ENCODE data around the gene PLCH2. TPM values are rescaled to one million over a fixed set of nuclear protein-coding genes. Genes with fewer than 3 reads are reported as not detected.
A peak's percentile ranks its signal among the peaks of the same experiment; 100 is the strongest.

Gene PLCH2
- total RNA-seq, 4 donors from 2014 or later = 0.29 to 2.2 (median 0.76) TPM

- H3K4me1 ChIP-seq = peaks cover 0 to 2% of the 10 kb centered on the region in 2 donors
- no peaks in the 10 kb centered on the region for H3K36me3 ChIP-seq
- H3K27ac ChIP-seq = no peak overlapping the region
- H3K4me3 ChIP-seq (replicated peaks in 1 of 3) = no peak overlapping the region
- no peaks in the 10 kb centered on the region for H3K9me3 ChIP-seq
- WGBS, 2 donors = 67 to 83% methylated on average over 21 to 23 of the region's 25 CpGs
- TF ChIP-seq POLR2A (IDR thresholded peaks at IDR 0.05) (no peak), CTCF (IDR thresholded peaks at IDR 0.05) (no peak)
- DNase-seq = no peak
- H3K27me3 ChIP-seq = no peaks in the 10 kb centered on the region
- intact Hi-C loops (cut with DNase I) = no loop called here
Measured at GRCh38 chr1:2469103-2469940, 6.8 kb upstream of the PLCH2 start.

DNA sequence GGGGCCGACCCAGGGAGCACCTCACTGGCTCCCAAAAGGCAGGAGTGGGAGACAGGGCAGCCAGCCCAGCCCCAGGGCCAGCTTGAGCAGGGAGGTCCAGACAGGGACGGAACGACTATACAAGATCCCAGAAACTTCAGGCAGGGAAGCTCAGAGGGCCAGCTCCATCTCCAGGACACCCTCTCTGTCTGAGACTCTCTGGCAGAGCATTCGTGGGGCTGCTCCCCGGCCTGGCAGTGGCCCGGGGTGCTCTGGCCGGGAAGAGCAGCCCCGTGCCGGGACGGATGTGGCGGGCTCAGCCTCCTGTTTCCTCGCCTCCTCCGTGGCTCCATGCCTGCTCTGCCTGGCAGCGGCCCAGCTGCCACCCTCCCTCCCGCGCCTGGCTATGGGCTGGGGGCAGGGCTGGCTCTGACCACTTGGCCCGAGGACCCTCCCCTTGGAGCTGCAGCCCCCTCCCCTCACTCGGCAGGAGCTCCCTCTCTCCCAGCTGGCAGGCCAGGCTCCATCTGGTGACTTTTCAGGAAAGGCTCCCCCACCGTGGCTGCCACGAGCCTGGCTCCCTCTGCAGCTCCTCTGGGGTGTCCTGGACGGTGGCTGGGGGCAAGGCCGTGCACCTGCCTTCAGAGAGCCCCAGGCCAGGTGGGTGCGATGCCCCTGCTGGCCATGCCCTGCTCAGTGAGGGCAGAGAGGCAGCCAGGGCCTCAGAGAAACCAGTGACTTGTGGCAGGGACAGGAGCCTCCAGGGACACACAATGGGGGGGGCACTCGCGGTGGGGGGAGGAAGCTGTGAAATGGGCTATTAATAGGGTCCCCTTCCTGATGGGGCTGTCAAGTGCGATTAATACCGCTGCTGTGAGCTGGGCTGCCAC is 5.6 kb upstream of the PLCH2 start:
- Histone ChIP-seq H3K36me3 (no peaks in the 10 kb centered on the region), H3K4me1 (peaks cover 11 to 14% of the 10 kb centered on the region in 2 donors), H3K4me3 (replicated peaks in 1 of 3) (no peak overlapping the region), H3K9me3 (no peaks in the 10 kb centered on the region), H3K27ac (no peak overlapping the region), H3K27me3 (no peaks in the 10 kb centered on the region)
- peak in 1 of 2 donors; percentile 13 for DNase-seq
- WGBS, 2 donors = 30 to 39% methylated on average over 10 to 13 of the region's 27 CpGs
- TF ChIP-seq POLR2A (IDR thresholded peaks at IDR 0.05) (no peak), CTCF (IDR thresholded peaks at IDR 0.05) (no peak)
- intact Hi-C loops (cut with DNase I) = no loop called here

DNA sequence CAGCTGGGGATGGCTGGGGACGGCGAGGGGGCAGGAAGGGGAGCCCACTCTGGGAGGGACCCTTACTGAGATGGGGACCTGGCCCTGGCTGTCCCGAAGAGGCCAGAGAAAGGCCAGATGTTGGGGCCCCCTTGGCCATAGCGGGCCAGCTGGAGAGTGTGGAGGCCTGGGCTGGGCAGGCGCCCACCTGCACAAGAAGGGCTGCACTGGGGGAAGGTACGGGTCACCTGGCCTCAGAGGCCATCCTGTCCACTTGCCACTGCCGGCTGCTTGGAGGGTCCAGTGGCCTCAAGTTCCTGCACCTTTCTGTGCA is 5.0 kb upstream of the PLCH2 start:
- intact Hi-C loops (cut with DNase I) = no loop called here
- Histone ChIP-seq H3K4me3 (replicated peaks in 1 of 3) (no peak overlapping the region), H3K9me3 (no peaks in the 10 kb centered on the region), H3K36me3 (no peaks in the 10 kb centered on the region), H3K27ac (no peak overlapping the region), H3K4me1 (peaks cover 17 to 20% of the 10 kb centered on the region in 2 donors), H3K27me3 (no peaks in the 10 kb centered on the region)
- no peak for TF ChIP-seq CTCF (IDR thresholded peaks at IDR 0.05)
- TF ChIP-seq POLR2A (IDR thresholded peaks at IDR 0.05) = no peak
- DNase-seq = no peak
- WGBS, 2 donors = 90 to 94% methylated on average over 4 to 6 of the region's 7 CpGs

DNA sequence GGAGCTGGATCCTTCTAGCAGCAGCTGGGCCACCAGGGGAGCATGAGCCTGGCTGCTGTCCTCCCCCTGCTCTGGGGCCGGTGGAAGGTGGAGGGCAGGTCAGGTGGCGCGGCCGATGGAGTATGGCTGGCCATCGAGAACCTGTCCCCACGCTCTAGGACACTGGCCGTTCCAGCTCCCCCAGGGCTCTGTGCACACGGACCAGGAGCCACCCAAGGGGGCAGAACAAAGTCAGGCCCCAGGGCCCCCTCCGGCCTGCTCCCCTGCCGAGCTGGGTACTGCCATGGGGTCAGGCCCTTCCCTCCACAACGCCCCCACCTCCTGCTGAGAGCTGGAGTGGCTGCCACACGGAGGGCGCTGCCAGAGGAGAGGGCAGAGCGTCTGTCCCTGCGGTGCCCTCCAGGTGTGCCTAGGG is 4.5 kb upstream of the PLCH2 start:
- H3K27me3 ChIP-seq = no peaks in the 10 kb centered on the region
- no CpG with 5 or more reads among the region's 15 CpGs for WGBS, 2 donors

More for the DNA sequence above, 4.5 kb upstream of the PLCH2 start:
- Histone ChIP-seq H3K4me3 (replicated peaks in 1 of 3) (no peak overlapping the region), H3K4me1 (peaks cover 18 to 24% of the 10 kb centered on the region in 2 donors), H3K9me3 (no peaks in the 10 kb centered on the region), H3K36me3 (no peaks in the 10 kb centered on the region), H3K27ac (no peak overlapping the region)
- peak; percentile 52 to 58 for DNase-seq
- intact Hi-C loops (cut with DNase I) = no loop called here
- no peak for TF ChIP-seq CTCF (IDR thresholded peaks at IDR 0.05)
- TF ChIP-seq POLR2A (IDR thresholded peaks at IDR 0.05) = no peak
